Measurements from ENCODE around the gene SBK3. TPM values are rescaled to one million over a fixed set of nuclear protein-coding genes. Genes with fewer than 3 reads are reported as not detected.
"Not testable (repeated sequence)": the region's sequence is repeated elsewhere in the genome, so short reads cannot be mapped to it uniquely, and the experiment has no call there.

Gene SBK3
- total RNA-seq, 1 donor from 2014 or later = 1.7 TPM

DNA sequence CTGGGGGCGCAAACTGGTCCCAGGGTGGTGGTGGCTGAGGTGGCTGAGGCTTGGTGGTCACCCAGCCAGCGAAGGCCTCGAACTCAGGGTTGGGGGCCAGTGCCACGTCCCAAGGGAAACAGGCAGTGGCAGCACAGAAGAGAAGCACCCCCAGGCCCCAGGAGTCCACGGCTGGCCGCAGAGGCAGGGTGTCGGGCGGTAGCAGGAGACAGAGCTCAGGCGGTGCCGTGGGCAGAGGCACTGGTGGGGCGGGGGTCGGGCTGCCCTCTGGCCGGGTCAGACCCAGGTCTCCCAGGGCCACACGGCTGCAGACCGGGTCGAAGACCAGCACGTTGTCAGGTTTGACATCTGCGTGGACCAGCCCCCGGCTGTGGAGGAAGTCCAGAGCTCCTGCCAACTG lies 4.3 kb downstream of the SBK3 start:
- no peak for DNase-seq (ENCODE audit: low spot score)

DNA sequence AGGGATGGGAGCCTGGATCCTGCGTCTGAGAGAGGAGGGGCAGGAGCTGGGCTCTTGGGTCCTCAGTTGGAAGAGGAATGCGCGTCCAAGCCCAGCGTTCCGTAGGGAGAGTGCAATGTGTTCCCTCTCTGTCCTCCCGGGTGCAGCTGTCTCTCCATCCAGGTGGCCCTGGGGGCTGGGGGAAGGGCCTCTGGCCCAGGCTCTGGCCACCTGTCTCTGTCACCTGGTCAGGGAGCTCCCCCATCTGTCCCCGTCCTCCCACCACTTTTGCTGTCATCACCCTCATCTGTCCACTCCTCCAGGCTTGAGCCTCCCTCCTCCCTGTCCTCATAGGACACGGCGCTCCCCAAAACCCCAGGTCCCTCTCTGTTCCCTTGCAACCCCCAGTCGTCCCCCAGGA lies 4.7 kb downstream of the SBK3 start:
- no peak for DNase-seq (ENCODE audit: low spot score)

DNA sequence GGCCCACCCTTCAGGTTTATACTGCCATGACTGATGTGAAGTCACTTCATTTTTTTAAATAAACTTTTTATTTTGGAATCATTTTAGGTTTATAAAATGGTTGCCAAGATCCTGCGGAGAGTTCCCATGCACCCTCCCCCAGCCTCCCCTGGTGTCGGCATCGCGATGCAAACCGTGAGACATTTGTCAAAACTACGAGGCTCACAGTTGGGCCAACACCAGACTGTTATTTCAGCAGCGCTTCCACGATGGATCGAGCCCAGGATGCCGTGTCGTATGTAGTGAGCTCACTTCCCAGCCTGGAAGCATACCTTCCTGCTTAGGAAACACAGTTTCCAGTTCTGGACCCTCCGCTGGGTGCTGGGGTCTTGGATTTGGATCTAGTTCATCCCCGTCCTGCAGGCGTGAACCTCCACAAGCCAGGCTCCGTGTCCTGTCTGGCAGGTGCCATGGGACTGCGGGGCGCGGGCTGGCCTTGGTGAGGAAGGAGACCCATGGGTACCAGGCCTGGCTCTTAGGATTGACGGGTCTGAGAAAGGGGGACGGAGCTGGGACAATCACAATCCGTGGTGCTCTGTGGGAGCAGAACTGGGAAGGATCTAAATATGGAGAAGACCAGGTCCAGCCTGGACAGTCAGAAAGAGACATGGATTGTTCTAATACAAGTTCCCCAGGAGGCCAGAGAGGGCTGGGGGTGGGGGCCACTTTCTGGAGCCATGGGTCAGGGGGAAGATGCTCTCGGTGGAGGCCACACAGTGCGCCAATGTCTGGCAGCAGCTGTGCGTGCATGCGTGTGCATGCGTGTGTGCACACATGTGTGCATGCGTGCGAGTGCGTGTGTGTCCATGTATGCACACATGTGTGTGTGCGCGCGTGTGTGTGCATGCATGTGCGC lies 6.0 kb downstream of the SBK3 start:
- DNase-seq (ENCODE audit: low spot score) = no peak

DNA sequence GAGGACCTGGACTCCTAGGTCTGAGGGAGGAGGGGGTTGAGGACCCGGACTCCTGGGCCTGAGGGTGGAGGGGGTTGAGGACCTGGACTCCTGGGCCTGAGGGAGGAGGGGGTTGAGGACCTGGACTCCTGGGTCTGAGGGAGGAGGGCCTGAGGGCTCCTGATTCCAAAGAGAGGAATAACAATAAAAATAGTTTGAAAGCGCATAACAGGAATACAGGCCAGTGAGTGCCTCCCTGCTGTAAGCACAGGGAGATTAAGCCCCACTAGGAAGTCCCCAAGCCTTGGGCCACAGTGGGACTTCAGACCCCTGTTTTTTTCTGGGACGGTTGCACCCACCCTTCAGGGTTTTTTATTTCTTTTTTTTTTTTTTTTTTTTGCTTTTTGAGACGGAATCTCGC lies 7.2 kb downstream of the SBK3 start:
- no peak for DNase-seq (ENCODE audit: low spot score)

DNA sequence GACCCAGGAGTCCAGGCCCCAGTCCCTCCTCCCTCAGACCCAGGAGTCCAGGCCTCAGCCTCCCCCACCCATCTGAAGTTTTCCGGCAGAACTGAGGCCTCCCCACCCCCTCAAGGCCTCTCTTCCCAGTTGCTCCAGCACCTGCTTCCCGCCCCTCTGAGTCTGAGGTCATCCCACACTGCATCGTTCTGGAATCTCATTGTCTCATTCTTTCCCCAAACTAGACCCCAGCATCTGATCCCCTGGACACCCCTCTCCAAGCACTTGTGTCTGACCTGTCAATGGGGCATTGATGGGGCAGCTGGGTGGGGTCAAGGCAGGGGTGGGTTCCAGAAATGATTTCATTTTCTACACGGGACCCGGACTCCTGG lies 7.6 kb downstream of the SBK3 start:
- DNase-seq (ENCODE audit: low spot score) = no peak

DNA sequence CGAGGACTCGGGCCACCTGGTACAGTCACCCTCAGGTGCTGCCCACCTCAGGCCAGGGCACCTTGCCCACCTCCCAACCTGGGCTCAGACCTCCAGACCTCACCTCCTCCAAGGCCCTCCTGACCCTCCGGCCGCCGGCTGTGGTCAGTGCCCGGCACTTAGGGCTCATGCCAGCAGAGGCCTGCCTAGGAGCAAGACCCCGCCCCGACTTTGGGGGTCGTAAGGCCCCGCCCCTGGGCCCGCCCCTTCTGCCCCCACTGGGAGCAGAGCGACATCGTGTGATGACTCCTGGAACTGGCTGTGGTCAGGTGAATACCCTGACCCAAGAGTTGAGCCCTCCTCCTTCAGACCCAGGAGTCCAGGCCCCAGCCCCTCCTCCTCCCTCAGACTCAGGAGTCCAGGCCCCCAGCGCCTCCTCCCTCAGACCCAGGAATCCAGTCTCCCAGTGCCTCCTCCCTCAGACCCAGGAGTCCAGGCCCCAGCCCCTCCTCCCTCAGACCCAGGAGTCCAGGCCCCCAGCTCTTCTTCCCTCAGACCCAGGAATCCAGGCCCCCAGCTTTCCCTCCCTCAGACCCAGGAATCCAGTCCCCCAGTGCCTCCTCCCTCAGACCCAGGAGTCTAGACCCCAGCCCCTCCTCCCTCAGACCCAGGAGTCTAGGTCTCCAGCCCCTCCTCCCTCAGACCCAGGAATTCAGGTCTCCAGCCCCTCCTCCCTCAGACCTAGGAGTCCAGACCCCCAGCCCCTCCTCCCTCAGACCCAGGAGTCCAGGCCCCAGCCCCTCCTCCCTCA lies 8.2 kb downstream of the SBK3 start, which contains the start of gene SBK2:
Gene SBK2 (minus strand): TSS at position 183 of the 790 bp plus-strand sequence. CDS start 839 bp downstream, outside the sequence.
- DNase-seq (ENCODE audit: low spot score) = no peak

DNA sequence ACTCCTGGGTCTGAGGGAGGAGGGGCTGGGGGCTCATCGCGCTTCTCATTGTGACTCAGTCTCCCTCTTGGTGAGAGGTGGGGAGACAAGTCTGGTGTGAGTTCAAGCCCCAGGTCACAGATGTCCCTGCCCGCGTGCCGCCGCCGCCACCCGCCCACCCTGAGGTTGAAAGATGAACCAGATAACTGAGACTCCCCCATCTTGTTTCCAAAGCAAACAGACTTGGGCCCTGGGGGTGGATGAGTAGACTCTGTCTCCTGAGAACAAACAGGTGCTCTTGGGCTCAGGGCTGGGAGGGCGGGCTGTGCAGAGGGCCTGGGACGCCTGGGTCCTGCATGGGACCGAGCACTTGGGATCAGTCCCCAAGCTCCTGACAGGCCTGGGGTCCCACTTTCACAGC lies 9.0 kb downstream of the SBK3 start:
- no peak for DNase-seq (ENCODE audit: low spot score)

DNA sequence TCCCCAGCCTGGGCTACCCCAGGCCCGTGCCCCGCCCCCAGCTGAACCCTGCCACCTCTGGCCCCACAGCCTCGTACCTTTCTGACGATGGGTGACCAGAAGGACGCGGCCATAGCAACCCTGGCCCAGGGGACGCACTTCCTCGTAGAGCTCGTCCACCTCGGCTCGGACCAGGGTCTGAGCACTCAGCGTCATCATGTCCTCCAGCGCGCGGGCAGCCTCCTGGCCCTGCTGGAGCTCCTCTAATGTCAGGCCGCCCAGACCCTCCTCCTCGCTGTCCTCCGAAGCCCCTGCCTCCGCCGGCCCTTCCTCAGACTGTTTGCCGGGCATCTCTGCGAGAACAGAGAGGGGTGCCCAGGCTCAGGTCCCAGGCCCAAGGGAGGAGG lies 9.4 kb downstream of the SBK3 start:
- no peak for DNase-seq (ENCODE audit: low spot score)

DNA sequence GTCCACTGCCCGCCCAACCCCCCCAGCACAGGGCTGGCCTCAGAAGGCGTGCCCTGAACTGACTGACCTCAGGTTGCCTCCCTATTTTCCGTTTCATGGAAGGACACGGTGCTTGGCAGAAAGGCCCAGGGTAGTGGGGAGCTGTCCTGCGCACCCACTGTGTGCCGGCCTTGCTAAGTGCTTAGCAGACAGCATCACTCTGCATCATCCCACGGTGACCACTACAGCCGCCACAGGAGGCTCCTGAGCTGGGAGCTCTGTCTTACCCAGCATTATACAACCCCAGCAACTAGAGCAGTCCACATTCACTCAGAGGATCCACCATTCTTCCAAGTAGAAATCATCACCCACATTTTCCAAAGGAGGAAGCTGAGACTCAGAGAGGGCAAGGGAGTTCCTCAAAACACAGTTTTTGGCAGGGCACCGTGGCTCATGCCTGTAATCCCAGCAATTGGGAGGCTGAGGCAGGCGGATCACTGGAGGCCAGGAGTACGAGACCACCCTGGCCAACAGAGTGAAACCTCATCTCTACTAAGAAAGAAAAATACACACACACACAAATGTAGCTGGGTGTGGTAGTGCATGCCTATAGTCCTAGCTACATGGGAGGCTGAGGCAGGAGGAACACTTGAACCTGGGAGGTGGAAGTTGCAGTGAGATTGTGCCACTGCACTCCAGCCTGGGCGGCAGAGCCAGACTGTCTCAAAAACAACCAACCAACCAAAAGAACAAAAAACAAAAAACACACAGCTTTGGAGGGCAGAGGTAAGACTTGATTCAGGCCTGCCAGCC lies 10.0 kb downstream of the SBK3 start:
- no peak for DNase-seq (ENCODE audit: low spot score)

DNA sequence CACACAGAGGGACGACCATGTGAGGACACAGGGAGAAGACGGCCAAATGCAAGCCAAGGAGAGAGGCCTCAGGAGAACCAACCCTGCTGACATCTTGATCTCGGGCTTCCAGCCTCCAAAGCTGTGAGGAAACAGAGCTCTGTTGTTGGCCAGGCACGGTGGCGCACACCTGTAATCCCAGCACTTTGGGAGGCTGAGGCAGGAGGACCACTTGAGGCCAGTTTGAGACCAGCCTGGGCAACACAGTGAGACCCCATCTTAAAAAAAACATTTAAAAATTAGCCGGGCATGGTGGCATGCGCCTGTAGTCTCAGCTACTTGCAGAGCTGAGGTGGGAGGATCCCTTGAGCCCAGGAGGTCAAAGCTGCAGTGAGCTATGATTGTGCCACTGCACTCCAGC lies 11.1 kb downstream of the SBK3 start:
- DNase-seq (ENCODE audit: low spot score) = not testable (repeated sequence)

DNA sequence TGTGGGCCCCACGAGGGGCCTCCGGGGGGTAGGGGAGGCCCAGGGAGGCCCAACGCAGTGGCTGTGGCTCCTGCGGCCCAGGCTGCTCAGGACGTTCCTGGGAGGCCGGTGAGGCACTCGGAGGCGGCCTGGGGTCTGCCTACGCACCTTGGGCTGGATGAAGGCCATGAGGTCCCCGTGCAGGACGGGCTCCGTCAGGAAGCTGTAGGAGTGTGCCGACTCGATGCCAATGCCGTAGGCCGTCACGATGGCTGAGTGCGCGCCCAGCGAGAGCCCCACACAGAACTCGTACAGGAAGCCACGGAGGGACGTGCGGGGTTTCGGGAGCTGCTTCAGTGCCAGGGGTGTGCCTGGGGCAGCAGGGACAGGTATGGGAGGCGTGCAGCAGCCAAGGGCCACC lies 14.3 kb downstream of the SBK3 start:
- no peak for DNase-seq (ENCODE audit: low spot score)

DNA sequence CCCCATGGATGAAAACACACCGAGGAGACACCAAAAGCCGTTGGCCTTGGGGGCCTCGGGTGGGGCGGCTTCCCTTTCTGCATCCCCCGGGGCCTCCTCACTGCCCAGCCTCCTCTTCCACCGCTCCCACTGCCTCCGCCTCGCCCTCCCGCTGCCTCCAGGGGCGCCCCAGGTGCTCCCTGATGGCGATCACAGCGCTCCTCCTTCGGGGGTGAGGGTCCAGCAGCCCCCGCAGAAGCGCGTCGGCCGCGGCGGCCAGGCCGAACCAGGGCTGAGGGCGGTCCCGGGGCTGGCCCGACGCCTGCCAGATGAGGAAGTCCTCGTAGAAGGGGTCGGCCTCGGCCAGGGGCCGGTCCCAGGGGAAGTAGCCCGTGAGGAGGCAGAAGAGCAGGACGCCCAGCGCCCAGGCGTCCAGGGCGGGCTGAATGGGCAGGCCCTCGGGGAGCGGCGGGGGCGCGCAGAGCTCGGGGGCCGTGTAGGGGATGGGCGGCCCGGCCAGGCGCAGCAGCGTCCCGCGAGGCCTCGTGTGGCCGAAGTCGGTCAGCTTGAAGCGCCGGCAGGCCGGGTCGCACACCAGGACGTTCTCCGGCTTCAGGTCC lies 15.6 kb downstream of the SBK3 start:
- no peak for DNase-seq (ENCODE audit: low spot score)

DNA sequence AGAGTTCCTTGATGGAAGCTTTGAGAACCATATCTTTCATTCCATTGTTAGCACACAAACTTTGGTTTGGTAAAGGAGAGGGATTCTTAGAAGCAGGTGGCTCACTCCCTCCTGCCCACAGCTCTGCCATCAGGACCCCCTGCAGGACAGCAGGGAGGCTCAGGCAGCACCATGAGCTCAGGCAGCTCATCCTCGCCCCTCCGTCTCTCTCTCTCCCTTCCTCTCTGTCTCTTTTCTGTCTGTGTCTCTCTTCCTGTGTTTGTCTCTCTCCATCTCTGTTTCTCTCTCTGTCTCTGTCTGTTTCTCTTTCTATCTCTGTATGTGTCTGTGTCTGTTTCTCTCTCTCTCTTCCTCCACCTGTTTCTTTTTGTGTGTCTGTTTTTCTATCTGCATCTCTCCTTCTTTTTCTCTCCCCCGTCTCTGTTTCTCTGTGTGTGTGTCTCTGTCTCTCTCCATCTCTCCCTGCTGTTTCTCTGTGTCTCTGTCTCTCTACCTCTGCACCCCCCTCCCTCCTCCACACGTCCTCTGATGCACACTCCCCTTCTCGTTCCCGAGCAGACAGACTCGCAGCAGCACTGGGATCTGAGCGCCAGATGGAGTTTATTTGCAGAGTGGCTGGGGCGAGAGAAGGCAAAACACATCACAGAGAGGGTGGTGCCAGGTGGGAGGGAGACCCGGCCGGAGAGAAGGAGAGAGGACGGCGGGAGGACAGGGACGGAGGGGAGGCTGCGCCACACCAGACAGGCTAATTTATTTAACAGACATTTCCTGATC lies 17.1 kb downstream of the SBK3 start:
- DNase-seq (ENCODE audit: low spot score) = no peak

DNA sequence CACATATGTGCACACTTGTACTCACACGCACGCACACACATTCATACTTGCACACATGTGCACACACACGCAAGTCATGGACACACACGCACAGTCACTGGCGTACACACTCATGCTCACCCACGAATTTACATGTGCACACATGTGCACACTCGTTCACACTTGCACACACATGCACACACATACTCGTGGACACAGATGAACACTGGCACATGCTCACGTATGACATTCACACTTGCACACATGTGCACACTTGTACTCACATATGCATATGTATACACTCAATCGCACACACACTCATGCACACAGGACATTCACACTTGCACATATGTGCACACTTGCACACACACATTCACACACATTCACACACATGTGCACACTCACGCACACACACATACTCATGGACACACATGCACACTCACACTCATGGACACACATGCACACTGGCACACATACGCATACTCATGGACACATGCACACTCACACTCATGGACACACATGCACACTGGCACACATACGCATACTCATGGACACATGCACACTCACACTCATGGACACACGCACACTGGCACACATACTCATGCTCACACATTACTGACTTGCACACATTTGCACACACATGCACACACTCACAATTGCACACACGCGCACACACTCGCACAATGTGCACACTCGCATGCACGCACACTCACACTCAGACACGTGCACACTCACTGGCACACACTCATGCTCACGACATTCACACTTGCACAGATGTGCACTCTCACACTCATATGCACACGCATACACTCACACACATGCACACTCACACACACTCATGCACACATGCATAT lies 17.9 kb downstream of the SBK3 start:
- no peak for DNase-seq (ENCODE audit: low spot score)

DNA sequence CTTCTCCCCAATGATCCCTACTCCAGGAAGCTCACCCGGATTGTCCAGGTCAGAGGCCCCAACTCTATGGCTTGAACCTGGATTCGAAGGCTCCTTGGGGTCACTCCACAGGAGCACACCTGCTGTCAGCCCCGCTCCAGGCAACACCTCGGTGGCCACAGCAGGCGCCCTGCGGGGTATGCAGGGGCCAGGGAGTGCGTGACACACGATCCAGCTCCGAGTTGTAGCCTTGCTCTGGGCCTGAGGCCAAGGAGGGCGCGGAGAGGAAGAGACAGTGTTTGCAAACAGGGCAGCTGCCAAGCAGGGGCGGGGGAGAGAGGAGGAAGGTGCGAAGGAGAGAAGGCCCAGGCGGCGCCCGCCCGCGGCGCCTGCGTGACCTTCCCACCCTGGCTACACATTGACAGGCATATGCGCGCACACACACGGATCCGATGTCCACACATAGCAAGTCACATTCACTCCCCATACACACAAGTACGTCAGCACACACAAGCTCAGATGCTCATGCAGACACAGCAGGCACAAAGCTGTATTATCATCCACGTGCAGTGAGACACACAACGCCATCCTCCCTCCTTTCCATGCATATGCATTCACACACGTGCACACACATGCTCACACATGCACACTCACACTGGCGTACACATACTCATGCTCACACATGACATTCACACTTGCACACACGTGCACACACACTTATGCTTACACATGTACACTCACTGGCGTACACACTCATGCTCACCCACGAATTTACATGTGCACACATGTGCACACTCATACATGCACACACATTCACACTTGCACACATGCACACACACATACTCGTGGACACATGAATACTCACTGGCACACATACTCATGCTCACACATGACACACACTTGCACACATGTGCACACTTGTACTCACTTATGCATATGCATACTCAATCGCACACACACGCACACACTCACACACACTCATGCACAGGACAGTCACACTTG lies 18.8 kb downstream of the SBK3 start:
- no peak for DNase-seq (ENCODE audit: low spot score)

DNA sequence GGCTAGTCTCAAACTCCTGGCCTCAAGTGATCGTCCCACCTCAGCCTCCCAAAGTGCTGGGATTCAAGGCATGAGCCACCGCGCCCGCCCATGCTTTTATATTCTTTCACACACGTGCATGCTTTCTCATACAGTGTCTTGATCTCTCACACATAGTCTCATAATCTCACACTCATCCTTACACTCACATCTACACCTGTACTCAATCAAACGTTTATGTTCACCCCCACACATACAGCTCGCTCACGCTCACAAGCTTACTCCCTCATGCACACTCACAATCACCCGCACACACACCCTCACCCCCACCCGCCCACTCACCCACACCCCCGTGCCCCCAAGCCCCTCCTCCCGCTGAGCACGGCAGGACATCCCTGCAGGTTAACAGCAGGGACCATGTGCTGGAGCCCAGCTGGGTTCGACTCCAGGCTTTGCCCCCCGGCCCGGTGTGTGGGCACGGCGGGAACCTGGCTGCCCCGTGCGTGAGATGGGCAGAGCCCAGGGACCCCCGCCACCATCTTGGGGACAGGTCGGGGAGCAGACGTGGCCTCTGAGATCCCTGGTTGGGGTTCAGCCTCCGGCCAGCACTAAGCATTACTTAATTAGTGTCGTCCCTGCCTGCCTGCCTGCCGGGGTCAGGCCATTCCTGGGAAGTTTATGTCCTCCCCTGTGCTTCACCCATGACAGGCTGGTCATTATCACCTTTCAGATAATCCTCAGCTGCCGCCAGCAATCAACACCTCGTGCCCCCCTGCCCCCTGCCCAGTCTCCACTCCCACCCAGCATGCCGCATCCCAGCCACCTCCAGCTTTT lies 19.8 kb downstream of the SBK3 start:
- DNase-seq (ENCODE audit: low spot score) = no peak

DNA sequence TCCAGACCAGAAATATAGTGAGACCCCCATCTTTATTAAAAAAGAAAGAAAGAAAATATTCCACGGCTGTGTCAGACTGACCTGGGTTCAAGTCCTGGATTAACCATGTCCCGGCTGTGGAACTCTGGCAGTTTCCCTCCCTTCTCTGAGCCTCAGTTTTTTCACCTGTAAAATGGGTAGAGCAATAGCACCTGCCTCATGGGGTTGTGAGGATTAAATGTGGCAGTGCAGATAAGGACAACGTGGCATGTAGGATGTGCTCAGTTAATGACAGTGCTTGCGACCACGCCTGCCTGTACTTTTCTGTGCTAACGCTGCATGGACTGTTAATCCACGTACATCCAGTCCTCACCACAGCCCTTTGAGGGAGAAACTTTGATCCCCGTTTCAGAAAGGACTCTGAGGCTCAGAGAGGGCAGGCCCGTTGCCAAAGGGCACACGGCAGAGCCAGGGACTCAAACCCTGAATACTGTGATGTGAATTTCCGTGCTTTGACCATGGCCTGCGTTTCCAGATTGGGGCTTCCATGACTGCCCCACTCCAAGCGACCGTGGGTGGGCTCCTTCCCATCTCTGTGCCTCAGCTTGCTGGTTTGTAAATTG lies 24.6 kb downstream of the SBK3 start:
- DNase-seq (ENCODE audit: low spot score) = no peak

Measured in mesenteric fat pad (tissue), 1 donor.